LNCaP clone FGC (cell line): ENCODE measurements around the gene CACNA1C.

ENCODE experiments used
- DNase-seq: peaks from one replicate; pipeline ENCODE4 v3.0.0-alpha.2; 2011; ENCODE audit warnings: low read depth
- H3K4me3 ChIP-seq: 2 replicates; pipeline ENCODE4 v1.5.1; 2011; ENCODE audit warnings: mild to moderate bottlenecking, low read depth, low read length, control low read depth
- CTCF ChIP-seq: IDR thresholded peaks from 2 replicates; pipeline ENCODE4 v1.5.1; 2012; ENCODE audit warnings: mild to moderate bottlenecking; ENCODE audit not compliant: control insufficient read depth, insufficient read depth; ENCODE audit errors: extremely low read depth

CACNA1C gene

GRCh38 chr12:2479851-2480535 lies 427.2 kb downstream of the CACNA1C start:
- no peak for DNase-seq
- no peak for TF ChIP-seq CTCF
- no peak overlapping the region for H3K4me3 ChIP-seq

GRCh38 chr12:2481346-2481745 lies 428.6 kb downstream of the CACNA1C start:
- no peak for TF ChIP-seq CTCF
- H3K4me3 ChIP-seq, result no peak overlapping the region
- no peak for DNase-seq

- TF ChIP-seq CTCF, result no peak
- no peak overlapping the region for H3K4me3 ChIP-seq
- no peak for DNase-seq
Observed at GRCh38 chr12:2481951-2482350, 429.2 kb downstream of the CACNA1C start.

GRCh38 chr12:2482938-2483660 lies 430.3 kb downstream of the CACNA1C start:
- H3K4me3 ChIP-seq, result no peak overlapping the region
- TF ChIP-seq CTCF, result no peak
- no peak for DNase-seq

- no peak overlapping the region for H3K4me3 ChIP-seq
- no peak for DNase-seq
- no peak for TF ChIP-seq CTCF
Observed at GRCh38 chr12:2483713-2484112, 430.9 kb downstream of the CACNA1C start.

- no peak overlapping the region for H3K4me3 ChIP-seq
- DNase-seq, result no peak
- no peak for TF ChIP-seq CTCF
Observed at GRCh38 chr12:2484141-2484776, 431.5 kb downstream of the CACNA1C start.
